ENCODE data around the gene SEMA6B. TPM values are rescaled to one million over a fixed set of nuclear protein-coding genes. Genes with fewer than 3 reads are reported as not detected.

The SEMA6B gene
- total RNA-seq, 1 donor from 2014 or later: 11.3 TPM

DNA sequence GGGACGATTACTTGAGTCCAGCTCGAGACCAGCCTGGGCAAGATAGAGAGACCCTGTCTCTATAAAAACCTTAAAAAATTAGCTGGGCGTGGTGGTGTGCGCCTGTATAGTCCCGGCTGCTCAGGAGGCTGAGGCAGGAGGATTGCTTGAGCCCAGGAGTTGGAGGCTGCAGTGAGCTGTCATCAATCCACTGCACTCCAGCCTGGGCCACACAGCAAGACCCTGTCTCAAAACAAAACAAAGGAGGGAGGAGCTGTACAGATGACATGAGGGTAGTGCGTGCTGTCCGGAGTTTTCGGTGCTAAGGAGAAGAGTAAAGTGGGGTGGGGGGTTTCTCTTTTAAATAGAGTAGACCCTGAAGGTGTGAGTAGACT is 64.8 kb downstream of the SEMA6B start:
- TF ChIP-seq, protein P1, sequence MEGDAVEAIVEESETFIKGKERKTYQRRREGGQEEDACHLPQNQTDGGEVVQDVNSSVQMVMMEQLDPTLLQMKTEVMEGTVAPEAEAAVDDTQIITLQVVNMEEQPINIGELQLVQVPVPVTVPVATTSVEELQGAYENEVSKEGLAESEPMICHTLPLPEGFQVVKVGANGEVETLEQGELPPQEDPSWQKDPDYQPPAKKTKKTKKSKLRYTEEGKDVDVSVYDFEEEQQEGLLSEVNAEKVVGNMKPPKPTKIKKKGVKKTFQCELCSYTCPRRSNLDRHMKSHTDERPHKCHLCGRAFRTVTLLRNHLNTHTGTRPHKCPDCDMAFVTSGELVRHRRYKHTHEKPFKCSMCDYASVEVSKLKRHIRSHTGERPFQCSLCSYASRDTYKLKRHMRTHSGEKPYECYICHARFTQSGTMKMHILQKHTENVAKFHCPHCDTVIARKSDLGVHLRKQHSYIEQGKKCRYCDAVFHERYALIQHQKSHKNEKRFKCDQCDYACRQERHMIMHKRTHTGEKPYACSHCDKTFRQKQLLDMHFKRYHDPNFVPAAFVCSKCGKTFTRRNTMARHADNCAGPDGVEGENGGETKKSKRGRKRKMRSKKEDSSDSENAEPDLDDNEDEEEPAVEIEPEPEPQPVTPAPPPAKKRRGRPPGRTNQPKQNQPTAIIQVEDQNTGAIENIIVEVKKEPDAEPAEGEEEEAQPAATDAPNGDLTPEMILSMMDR (IDR thresholded peaks at IDR 0.05): no peak
- Histone ChIP-seq H3K27ac (no peak overlapping the region), H3K4me1 (no peaks in the 10 kb centered on the region), H3K4me3 (no peak overlapping the region), H3K27me3 (ENCODE audit: low read depth) (no peaks in the 10 kb centered on the region), H3K36me3 (peaks cover 86% of the 10 kb centered on the region), H3K9me3 (no peaks in the 10 kb centered on the region)
- intact Hi-C loops (cut with DNase I): no loop called here
- DNase-seq (no peak), ATAC-seq (no peak)

DNA sequence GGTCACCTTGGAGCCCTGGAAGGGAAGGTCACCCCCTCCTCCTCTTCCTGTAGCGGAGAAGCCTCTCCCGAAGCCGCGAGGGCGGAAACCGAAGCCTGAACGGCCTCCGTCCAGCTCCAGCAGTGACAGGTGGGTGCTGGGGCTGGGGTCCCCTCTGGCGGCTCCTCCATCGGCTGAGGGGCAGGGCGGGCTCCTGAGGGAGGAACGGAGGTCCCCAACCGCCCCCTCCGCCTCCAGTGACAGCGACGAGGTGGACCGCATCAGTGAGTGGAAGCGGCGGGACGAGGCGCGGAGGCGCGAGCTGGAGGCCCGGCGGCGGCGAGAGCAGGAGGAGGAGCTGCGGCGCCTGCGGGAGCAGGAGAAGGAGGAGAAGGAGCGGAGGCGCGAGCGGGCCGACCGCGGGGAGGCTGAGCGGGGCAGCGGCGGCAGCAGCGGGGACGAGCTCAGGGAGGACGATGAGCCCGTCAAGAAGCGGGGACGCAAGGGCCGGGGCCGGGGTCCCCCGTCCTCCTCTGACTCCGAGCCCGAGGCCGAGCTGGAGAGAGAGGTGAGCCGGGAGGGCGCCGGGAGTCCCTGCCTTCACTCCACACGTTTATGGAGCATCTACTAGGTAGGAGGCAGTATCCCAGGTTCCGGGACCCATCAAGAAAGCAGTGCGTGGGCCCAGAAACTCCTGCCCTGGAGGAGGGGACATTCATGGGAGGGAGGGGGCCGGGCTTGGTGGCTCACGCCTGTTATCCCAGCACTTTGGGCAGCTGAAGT is 65.4 kb downstream of the SEMA6B start:
- Histone ChIP-seq H3K27ac (no peak overlapping the region), H3K36me3 (peaks cover 86% of the 10 kb centered on the region), H3K27me3 (ENCODE audit: low read depth) (no peaks in the 10 kb centered on the region), H3K9me3 (no peaks in the 10 kb centered on the region), H3K4me1 (no peaks in the 10 kb centered on the region), H3K4me3 (no peak overlapping the region)
- no peak for ATAC-seq
- DNase-seq: no peak
- TF ChIP-seq, protein P1 (IDR thresholded peaks at IDR 0.05): no peak
- intact Hi-C loops (cut with DNase I): no loop called here

DNA sequence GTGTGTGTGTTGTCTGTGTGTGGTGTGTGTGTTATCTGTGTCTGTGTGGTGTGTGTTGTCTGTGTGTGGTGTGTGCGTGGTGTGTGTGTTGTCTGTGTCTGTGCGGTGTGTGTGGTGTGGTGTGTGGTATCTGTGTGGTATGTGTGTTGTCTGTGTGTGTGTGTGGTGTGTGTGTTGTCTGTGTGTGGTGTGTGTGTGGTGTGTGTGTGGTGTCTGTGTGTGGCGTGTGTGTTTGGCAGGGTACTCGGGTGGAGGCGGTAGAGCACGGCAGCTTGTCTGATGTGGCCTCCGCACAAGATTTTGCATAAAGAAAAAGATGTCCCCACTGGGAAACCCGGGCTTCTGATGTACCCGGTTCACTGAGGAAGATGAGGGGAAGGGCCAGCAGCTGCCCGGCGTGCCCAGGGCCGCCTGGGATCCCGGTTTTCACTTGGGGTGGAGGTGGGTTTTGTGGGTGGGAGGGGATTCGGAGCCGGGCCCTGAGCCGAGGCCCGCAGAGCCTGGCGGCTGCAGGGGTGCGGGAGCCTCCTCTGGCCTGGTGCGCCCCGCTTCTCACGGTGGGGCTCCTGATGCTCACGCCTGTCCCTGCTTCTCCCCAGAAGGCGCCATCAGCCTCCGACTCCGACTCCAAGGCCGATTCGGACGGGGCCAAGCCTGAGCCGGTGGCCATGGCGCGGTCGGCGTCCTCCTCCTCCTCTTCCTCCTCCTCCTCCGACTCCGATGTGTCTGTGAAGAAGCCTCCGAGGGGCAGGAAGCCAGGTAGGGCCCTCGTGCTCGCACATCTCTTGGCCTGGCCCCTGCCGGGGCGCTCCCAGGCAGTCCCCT is 66.2 kb downstream of the SEMA6B start:
- H3K27ac ChIP-seq: no peak overlapping the region
- no peaks in the 10 kb centered on the region for H3K9me3 ChIP-seq
- H3K27me3 ChIP-seq (ENCODE audit: low read depth): no peaks in the 10 kb centered on the region
- ATAC-seq: no peak
- no peak overlapping the region for H3K4me3 ChIP-seq
- intact Hi-C loops (cut with DNase I): no loop called here
- H3K36me3 ChIP-seq: peaks cover 87% of the 10 kb centered on the region
- no peak for DNase-seq
- TF ChIP-seq, protein P1 (IDR thresholded peaks at IDR 0.05): no peak
- no peaks in the 10 kb centered on the region for H3K4me1 ChIP-seq

Other genes starting within 250 kb of the SEMA6B start
- gene STAP2, start 220.9 kb downstream of the SEMA6B start, total RNA-seq: 11.8 TPM
- 41.2 TPM for gene MPND, start 216.1 kb downstream of the SEMA6B start, total RNA-seq
- gene SH3GL1, start 159.1 kb downstream of the SEMA6B start, total RNA-seq: 44.3 TPM
- 7.2 TPM for gene CHAF1A, start 157.0 kb downstream of the SEMA6B start, total RNA-seq
- 86.1 TPM for gene UBXN6, start 101.9 kb downstream of the SEMA6B start, total RNA-seq
- 29.4 TPM for gene HDGFL2, start 87.4 kb downstream of the SEMA6B start, total RNA-seq
- gene PLIN4, start 41.2 kb downstream of the SEMA6B start, total RNA-seq: 4.6 TPM
- gene PLIN5, start 24.5 kb downstream of the SEMA6B start, total RNA-seq: 19.9 TPM
- gene LRG1, start 19.6 kb downstream of the SEMA6B start, total RNA-seq: 14.9 TPM
- 11.2 TPM for gene TNFAIP8L1, start 79.8 kb upstream of the SEMA6B start, total RNA-seq
- gene MYDGF, start 110.7 kb upstream of the SEMA6B start, total RNA-seq: 91.6 TPM
- 79.6 TPM for gene DPP9, start 164.2 kb upstream of the SEMA6B start, total RNA-seq
- 13.3 TPM for gene FEM1A, start 232.1 kb upstream of the SEMA6B start, total RNA-seq